GM10266 (cell line): ENCODE data around the gene CAPRIN1.

Experiments used
- DNase-seq: peaks from one replicate; pipeline ENCODE4 v3.0.0; 2012; ENCODE audit errors: extremely low spot score
- CTCF ChIP-seq: IDR thresholded peaks from 2 replicates; pipeline ENCODE4 v1.5.1; 2012; ENCODE audit warnings: mild to moderate bottlenecking, low read depth; ENCODE audit not compliant: control insufficient read depth, insufficient read depth; ENCODE audit errors: missing control alignments

Gene CAPRIN1

GRCh38 chr11:34104680-34105078 lies 53.1 kb downstream of the CAPRIN1 start:
- TF ChIP-seq CTCF = no peak
- no peak for DNase-seq

- TF ChIP-seq CTCF = no peak
- DNase-seq = peak; percentile 88
Measured at GRCh38 chr11:34105079-34105956, 53.8 kb downstream of the CAPRIN1 start, which contains the start of gene NAT10. Gene NAT10, plus strand, starts transcription at chr11:34105629. Its CDS starts 2,597 bp downstream, at chr11:34108226.

- no peak for DNase-seq
- TF ChIP-seq CTCF = no peak
Measured at GRCh38 chr11:34105957-34106504, 54.5 kb downstream of the CAPRIN1 start.

- no peak for TF ChIP-seq CTCF
- no peak for DNase-seq
Measured at GRCh38 chr11:34111722-34112270, 60.3 kb downstream of the CAPRIN1 start.

GRCh38 chr11:34114014-34114413 lies 62.5 kb downstream of the CAPRIN1 start:
- no peak for TF ChIP-seq CTCF
- DNase-seq = no peak

GRCh38 chr11:34114471-34114870 lies 62.9 kb downstream of the CAPRIN1 start:
- DNase-seq = no peak
- no peak for TF ChIP-seq CTCF

- DNase-seq = no peak
- no peak for TF ChIP-seq CTCF
Measured at GRCh38 chr11:34120651-34121050, 69.1 kb downstream of the CAPRIN1 start.
